GM21786 (cell line): ENCODE measurements around the gene SPDL1.
A peak's percentile ranks its signal among the peaks of the same experiment; 100 is the strongest.
"Not testable (repeated sequence)": the region's sequence is repeated elsewhere in the genome, so short reads cannot be mapped to it uniquely, and the experiment has no call there.

Source experiments
- ATAC-seq: cut with Tn5 transposase; IDR thresholded peaks from one replicate; pipeline ENCODE4 v1.9.1; 2021; ENCODE audit not compliant: unreplicated experiment

Gene SPDL1

DNA sequence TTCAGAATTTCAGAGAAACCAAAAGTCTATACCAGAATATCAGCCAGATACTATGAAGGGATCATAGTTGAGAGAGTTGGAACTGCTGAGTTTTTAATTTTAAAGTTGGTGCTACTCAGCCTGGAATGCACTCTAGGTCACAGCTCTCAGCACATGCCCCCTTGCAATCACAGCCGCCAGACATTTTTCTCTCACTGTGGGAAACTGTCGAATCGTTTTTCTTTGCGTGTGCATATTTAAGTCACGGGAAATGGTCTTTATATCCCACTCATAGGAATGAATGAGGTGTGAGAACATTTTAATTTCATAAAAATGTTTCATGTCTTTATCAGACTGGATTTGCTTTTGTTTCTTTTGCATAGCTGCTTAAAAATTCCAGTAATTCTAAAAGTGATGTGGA is 12.2 kb upstream of the SPDL1 start:
- ATAC-seq, result no peak

DNA sequence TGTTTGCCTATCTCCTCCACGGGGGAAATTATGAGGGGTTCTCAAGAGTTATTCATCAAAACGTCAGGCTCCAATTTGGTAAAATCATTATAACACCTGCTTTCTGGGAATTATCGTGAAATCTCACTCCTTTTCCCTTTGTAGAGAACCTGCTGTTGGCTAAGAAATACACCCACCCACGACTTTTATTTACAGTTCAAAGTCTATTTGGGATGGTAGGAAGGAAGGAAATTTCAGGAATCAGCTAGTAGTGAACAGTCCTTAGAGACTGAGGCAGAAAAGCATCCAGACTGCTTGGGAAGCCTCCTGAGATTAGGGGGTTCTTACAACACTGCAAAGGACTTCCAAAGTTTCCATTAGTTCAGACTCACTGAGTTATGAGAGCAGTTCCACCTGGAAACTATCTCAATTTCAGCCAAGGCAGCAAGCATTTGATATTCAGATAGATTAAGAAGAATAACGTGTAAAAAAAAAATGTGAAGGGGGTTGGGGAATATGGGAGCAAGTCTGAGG is 9.4 kb upstream of the SPDL1 start:
- ATAC-seq, result no peak

DNA sequence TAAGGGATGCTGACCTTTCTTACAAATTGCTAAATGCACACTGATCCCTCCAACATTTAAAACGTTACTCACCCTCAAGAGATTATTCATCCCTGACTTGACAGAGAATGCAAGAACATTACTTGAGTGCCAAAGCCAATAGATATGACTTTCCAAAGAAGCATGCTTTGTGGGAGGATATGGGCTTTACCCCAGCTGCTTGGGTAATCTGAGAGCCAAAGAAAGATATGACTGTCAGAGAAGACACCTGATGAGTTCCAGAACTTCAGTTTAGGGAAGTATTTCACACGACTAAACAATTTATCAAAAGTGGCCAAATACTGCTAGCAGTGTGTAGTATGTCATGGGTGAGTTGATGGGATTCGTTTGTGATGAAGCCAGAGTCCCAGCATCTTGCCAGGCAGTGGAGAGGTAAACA is 7.4 kb upstream of the SPDL1 start:
- no peak for ATAC-seq

DNA sequence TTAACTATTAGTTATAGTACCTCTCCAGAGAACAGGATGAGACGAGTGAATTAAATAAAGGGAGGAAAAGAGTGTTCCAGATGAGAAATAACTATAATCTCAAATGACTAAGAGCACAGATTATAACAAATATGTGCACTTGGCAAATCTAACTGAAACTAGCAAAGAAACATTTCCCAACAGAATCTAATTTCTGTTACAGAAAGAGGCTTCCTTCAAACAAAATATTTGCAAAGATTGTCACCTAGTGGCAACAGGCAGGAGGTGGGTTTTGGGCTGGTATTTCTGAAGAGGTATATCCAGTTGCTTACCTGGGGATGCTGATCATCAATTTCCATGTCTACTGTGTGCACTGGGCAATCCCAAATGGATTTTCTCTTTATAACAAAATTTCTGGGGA is 5.6 kb upstream of the SPDL1 start:
- no peak for ATAC-seq

DNA sequence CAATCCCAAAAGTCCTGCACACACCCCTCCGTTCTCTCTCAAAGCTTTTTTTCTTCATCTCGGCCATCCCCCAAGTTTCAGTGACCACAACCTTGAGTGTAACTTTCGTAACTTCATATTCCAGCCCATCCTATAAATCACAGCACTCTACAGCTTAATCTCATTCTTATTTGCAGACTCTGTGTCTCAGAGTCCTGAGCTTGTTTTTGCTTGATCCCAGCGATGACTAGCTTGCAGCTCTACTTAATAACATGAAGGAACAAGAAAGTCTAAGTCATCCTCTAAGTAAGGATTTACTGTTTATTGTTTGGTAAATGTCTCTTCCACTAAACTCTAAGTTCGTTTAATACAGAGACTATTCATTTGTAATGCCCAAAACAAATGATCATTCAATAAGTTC is 2.6 kb upstream of the SPDL1 start:
- ATAC-seq, result no peak

DNA sequence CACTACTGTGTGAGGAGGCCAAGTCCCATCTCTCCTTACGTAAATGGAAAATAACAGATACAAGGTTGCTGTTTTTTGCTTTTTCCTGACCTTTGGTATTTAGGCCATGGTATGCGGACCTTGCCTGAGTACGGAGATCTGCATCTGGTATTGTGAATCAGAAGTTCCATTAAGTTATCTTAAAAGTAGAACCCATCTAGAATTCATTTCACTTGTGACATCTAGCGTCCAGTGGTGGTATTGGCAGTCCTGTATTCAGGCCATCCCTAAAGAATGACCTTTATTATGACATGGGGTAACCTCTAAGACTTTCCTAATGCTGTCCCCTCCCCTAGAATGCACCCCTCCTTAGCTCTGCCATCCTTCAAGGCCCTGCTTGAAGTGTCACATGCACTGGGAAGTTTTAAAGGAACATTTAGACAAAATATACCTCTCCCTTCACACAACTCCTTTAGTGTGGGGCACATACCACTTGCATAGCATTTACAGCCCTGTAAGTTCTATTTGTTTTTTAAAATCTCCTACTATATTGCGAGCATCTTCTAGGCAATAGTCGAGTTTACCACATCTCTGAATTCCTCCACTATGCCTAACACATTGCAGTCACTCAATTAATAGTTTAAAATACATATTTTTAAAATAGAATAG is 1.9 kb upstream of the SPDL1 start:
- peak; percentile 42 for ATAC-seq

DNA sequence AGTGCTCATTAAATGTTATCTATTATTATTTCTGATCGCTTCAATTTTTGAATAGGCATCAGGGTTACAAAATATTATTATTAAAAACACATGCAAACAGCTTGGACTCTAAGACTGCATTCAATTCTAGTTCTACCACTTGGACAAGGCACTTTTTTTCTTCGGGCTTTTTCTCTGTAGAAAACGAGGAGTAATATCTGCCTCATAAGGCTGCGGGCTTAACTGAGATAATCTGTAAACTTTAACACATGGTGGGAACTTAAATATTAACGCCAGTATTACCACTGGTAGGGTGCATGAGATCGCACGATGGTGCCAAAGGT is 511 bp upstream of the SPDL1 start:
- peak; percentile 33 for ATAC-seq

DNA sequence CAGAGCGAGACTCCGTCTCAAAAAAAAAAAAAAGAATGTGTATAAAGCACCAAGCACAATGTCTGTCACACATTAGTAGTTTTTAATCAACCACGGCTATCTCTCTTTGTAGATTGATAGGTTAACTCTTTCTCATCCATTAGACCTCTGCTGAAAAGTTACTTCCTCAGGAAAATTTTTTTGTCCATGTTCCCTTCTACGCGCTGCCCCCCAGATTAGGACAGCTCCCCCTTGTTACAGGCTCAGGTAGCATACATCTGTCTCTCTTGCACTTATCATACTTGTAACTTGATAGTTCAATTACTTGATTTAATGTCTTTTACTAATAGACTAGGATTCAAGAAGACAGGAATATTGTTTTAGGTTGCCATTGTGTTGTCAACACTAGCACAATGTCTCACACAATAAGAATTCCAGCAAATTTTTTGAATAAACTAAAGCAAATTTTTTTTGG is 1.5 kb downstream of the SPDL1 start:
- ATAC-seq, result no peak

DNA sequence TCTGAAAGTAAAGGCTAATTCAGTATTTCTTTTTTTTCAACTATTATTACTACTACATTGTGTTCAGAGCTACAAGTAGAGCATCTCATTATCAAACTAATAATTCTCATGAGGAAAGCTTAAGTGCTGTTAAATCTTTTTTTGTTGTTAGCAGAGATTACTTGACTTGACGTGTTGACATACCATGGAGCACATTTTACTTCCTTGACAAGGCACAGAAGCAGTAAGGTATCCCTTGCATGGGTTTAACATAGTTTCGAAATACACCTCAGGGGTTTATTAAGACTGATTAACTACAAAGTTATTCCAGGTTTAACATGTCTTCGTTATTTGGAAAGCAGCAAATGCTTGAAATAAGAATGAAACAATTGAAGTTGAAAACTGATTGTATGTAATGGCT is 7.0 kb downstream of the SPDL1 start:
- no peak for ATAC-seq

DNA sequence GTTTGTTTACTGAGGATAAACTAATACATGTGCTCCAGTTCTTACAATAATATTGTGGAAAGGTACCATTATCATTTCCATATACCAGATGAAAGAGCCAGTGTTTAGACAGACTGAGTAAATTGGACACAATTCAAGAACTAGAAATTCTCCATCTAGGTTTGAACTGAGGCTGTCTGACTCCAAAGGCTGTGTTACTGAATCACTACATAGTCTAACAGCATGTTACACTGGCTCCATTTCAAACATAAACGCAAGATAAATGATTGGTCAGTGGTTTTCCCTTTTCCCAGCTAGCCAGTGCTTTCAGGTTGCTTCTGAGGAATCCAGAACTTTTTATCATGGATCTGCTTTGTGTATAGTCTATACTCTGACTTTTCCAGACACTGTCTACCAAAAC is 8.1 kb downstream of the SPDL1 start:
- ATAC-seq, result no peak

DNA sequence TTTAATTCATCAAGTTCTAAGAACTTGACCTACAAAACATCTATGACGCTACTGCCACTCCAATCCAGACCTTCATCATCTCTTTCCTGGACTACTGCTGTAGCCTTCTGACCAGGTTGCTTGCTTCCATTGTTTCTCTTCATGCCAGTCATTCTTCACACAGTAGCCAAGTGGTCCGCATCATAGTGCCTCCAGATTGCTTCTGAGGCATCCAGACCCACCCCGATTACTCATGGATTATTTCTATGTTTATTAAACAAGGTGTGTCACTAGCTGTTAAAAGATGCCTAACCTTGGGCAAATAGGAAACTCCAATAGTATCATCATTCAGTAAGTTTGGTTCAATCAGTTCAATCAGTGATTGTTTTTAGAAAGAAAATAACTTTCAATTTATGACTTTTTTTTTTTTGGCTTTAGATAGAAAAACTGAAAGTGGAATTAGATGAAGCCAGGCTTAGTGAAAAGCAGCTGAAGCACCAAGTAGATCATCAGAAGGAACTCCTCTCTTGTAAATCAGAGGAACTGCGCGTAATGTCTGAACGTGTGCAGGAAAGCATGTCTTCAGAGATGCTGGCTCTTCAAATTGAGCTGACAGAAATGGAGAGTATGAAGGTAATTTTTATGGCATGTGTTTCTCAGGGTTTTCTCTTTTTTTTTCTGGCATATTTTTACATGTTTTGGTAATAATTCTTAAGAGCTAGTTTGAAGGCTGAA is 9.5 kb downstream of the SPDL1 start:
- ATAC-seq, result no peak

DNA sequence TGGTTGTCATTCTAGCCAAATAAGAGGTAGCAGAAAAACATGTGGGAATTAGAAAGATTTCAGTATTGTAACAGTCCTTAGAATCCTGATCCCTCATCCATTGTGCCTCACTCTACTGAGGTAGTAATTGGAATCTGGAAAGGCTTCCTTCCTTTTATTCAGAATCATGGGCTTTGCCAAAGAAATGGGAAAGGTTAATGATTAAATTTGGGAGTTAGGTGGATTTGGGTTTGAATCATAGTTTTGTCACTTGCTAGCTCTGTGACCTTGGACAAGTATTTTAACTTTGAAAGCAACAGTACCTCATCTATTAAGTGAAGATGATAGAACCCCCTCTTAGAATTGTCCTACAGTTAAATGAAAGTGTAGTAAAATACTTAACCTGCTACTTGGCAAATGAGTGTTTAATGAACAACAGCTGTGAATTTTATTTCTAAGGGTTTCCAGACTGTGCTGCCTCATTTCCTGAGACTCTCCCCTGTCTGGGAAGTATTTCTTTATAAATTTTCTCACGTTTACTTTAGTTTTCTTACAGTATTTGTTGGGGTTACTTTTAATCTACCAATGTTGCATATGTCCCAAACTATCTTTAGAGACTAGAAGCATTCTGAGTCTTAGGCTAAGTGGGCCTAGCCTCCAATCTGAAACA is 11.7 kb downstream of the SPDL1 start:
- no peak for ATAC-seq

DNA sequence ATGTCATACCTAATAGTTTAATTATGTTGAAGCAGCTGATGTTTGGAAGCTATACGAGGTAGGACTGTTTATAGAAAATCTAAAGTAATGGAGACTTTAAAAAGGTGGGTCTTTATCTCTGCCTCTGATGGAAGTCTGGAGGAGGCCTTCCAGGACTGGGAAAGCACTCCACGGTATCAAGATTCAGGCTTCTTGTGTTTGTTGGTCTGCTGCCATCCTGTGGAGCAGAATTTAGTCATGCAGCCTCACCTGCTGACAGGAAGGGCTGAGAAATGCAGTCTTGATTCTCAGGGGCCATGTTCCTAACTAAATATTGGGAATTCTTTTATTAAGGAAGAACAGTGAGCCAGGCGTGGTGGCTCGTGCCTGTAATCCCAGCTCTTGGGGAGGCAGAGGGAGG is 15.9 kb downstream of the SPDL1 start:
- ATAC-seq, result no peak

DNA sequence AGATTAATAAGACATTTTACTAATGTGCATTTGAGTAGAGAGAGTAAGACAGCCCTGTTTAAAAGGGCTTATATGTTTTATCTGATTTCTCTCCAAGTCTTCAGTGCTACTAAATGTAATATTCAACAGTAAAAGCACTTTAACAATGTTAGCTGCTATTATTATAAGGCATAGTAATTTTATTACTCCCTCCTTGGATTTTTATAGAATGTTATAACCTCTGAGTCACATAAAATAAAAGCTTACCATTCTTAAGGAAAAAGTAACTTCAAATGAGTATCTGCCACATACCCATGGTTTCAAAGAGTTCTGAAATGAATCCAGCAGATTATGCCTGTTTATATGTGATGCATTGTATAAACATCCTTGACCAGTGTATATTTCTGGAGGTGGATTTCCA is 19.0 kb downstream of the SPDL1 start:
- no peak for ATAC-seq

DNA sequence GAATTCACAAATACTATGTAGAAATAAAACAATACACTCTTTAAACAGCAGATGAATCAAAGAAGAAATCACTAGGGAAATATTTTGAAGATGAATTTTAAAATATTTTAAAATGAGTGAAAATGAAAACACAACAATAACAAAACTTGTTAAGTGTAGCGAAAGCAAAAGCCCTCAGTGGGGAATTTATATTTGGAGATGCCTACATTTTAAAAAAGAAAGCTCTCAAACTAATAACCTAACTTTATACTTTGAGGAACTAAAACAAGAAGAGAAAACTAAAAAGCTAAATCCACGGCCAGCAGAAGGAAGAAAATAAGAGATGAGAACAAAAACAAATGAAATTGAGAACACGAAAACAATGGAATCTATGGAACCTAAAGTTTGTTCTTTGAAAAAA is 22.7 kb downstream of the SPDL1 start:
- ATAC-seq, result no peak

DNA sequence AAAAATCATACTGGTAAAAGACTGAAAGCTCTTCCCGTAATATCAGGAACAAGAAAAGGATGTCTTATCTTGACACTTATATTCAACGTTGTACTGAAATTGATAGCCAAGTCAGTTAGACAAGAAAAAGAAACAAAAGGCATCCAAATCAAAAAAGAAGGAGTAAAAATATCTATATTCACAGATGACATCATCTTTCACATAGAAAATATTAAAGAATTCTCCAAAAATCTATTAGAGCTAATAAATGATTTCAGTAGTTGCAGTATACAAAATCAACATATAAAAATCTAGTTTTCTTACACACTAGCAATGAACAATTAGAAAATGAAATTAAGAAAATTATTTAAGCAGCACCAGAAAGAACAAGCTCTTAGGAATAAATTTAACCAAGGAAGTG is 24.3 kb downstream of the SPDL1 start:
- no peak for ATAC-seq

DNA sequence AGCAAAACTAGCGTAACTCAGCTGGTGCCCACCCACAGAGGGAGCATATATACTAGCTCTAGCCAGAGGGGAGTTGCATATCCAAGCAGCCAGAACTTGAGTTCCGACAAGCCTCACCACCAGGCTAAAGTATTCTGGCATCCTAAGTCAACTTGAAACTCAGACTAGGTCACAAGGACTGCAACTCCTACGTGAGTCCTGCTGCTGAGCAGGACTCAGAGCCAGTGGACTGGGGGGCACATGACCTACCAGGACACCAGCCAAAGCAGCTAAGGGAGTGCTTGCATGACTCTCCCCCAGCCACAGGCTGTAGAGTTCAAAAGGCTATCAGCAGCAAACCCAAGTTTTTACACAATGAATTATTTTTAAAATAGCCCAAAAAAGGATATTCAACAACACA is 26.1 kb downstream of the SPDL1 start:
- ATAC-seq, result no peak

DNA sequence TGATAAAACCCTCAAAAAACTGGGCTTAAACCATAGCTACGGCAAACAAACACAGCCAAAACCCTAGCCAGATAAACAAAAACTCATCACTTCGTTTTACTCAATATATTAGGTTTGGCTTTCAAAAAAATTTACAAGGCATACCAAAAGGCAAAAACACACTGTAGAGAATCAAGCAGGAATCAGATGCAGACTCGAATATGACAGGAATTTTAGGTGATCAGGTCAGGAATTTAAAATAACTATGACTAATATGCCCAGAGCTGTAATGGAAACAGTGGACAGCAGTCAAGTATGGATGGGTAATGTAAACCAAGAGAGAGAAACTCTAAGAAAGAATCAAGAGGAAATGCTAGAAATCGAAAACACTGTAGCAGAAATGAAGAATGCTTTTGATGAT is 27.0 kb downstream of the SPDL1 start:
- ATAC-seq, result no peak

DNA sequence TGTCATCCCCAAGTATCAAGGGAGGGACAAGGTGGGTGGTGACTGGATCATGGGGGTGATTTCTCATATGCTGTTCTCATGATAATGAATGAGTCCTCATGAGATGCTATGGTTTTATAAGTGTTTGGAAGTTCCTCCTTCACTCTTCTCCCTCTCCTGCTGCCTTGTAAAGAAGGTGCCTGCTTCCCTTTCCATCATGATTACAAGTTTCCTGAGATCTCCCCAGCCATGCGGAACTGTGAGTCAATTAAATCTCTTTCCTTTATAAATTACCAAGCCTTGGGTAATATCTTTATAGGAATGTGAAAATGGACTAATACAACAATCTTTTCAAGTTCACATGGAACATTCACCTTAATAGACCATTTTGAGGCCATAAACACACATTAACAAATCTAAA is 32.0 kb downstream of the SPDL1 start:
- no peak for ATAC-seq

DNA sequence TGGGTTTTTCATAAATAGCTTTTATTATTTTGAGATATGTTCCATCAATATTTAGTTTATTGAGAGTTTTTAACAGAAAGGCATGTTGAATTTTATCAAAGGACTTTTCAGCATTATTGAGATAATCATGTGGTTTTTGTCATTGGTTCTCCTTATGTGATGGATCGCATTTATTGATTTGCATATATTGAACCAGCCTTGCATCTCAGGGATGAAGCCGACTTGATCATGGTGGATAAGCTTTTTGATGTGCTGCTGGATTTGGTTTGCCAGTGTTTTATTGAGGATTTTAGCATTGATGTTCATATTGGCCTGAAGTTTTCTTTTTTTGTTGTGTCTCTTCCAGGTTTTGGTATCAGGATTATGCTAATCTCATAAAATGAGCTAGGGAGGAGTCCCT is 40.7 kb downstream of the SPDL1 start:
- ATAC-seq, result not testable (repeated sequence)

DNA sequence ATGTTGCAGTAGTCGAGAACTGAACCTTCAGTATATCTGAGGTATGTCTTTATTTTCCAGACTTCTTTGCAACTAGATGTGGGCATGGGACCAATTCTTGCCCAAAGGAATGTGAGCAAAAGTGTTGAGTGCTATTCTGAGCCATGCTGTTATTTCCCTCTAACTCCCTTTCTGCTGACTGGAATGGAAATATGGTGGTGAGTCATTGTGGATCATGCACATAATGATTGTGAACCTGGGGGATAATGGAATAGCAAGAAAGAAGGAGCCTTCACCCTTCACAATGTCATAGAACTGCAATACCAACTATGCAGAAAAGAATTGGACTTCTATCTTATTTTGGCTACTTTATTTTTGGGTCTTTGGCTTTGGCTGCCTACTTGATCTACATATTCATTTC is 43.2 kb downstream of the SPDL1 start:
- no peak for ATAC-seq

DNA sequence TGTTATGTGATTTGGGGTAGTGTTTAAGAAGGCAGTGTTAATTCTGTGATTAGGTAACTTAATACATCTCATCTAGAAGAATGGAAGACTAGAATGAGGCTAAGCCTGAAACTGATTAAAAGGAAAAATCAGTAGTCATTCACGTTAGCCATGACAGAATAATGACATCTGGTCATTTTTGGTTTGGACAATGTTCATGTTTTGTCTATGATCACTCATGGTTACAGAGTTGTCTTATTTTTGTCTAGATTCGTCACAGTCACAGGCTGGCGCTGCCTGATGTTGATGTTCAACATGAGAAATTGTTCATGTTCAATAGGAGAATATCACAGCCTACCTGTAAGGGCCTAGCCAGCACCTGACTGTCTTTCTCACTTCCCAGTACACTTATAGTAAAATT is 44.0 kb downstream of the SPDL1 start:
- no peak for ATAC-seq
